Measurements from ENCODE around the gene FNDC5. TPM values are rescaled to one million over a fixed set of nuclear protein-coding genes. Genes with fewer than 3 reads are reported as not detected.

FNDC5 gene
- total and polyA plus RNA-seq, 10 of the 15 experiments (the other 5 are each of a cell fraction or from before 2014, with no cell fraction given), result 0.01 to 0.29 (median 0.19) TPM; not detected in 4

- peak; percentile 99 for TF ChIP-seq CUX1 (IDR thresholded peaks at IDR 0.05; ENCODE audit: insufficient replicate concordance, low read depth, low read length)
- TF ChIP-seq CEBPB (IDR thresholded peaks at IDR 0.05; ENCODE audit: borderline replicate concordance in 1 of 2, low read depth in 2 of 2, low read length in 2 of 2), result peak in 1 of 2 experiments; percentile 96; a peak in 2 of 4 replicates
- TF ChIP-seq NR2C1 (IDR thresholded peaks at IDR 0.05), result peak; percentile 50; the same call in 1 of the 2 replicates
- TF ChIP-seq HSF1 (IDR thresholded peaks at IDR 0.05; ENCODE audit: low read depth, low read length), result 0 out of 2 replicates have a peak, but pooled peaks have one; percentile 28
- peak in 1 of 2 experiments; percentile 68; a peak in 1 of 4 replicates for TF ChIP-seq ETV6 (conservative IDR thresholded peaks at IDR 0.05 in 1 of 2, IDR thresholded peaks at IDR 0.05 in 1 of 2; ENCODE audit: borderline replicate concordance in 1 of 2, low read depth in 1 of 2)
- TF ChIP-seq ZBTB4 (CRISPR knock-in tag; IDR thresholded peaks at IDR 0.05), result no peak
- TF ChIP-seq SPI1 (IDR thresholded peaks at IDR 0.05; ENCODE audit: borderline replicate concordance, insufficient read depth, low read depth, low read length), result no peak
- peak; percentile 91 for TF ChIP-seq NBN (IDR thresholded peaks at IDR 0.05)
- TF ChIP-seq MTA3 (IDR thresholded peaks at IDR 0.05; ENCODE audit: borderline replicate concordance, low read length), result no peak
- peak; percentile 97 for TF ChIP-seq STAT1 (conservative IDR thresholded peaks at IDR 0.05)
- TF ChIP-seq ATF7 (IDR thresholded peaks at IDR 0.05; ENCODE audit: low read depth), result peak; percentile 85
- no peak for TF ChIP-seq HDAC2 (IDR thresholded peaks at IDR 0.05)
- TF ChIP-seq SUZ12 (IDR thresholded peaks at IDR 0.05; ENCODE audit: unreplicated experiment), result no peak
- TF ChIP-seq GABPA (IDR thresholded peaks at IDR 0.05; ENCODE audit: low read depth), result peak; percentile 78
- TF ChIP-seq BCL11A (IDR thresholded peaks at IDR 0.05; ENCODE audit: low read depth, low read length), result peak; percentile 32; the same call in 1 of the 2 replicates
- peak; percentile 80 for TF ChIP-seq NR2F1 (conservative IDR thresholded peaks at IDR 0.05)
- TF ChIP-seq MEF2B (IDR thresholded peaks at IDR 0.05; ENCODE audit: partially characterized antibody, poor library complexity, severe bottlenecking), result peak; percentile 56
- TF ChIP-seq BMI1 (IDR thresholded peaks at IDR 0.05; ENCODE audit: borderline replicate concordance), result no peak
These were observed 53.4 kb downstream of the FNDC5 start, which contains the start of the genes S100PBP and YARS1 (continued) for GRCh38 chr1:32817159-32817814.

Data from GM12878 (cell line).